Measurements from ENCODE around the gene SLC34A2. TPM values are rescaled to one million over a fixed set of nuclear protein-coding genes. Genes with fewer than 3 reads are reported as not detected.

SLC34A2 gene
- total and polyA plus RNA-seq, 2 of the 8 experiments (the other 6 are each of a cell fraction or from before 2014, with no cell fraction given): 2.2 to 2.9 TPM

DNA sequence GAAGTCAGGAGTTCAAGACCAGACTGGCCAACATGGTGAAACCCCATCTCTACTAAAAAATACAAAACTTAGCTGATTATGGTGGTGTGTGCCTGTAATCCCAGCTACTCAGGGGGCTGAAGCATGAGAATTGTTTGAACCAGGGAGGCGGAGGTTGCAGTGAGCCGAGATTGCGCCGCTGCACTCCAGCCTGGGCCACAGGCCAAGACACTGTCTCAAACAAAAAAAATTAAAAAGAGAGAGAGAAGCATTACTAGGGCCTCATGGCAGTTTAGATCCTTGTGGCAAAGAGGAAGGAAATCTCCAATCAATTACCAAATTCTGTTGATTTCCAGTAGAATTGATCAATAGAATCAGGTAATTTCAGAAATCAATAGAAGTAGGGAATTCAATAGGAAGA lies 16.8 kb upstream of the SLC34A2 start:
- Histone ChIP-seq H3K27me3 (replicated peaks in 1 of 4; ENCODE audit: control insufficient read depth in 3 of 4, extremely low read depth in 1 of 4, insufficient read depth in 3 of 4, low read length in 3 of 4) (no peaks in the 10 kb centered on the region; a peak in 1 of 7 replicates), H2BK12ac (ENCODE audit: low read depth, low read length) (no peak overlapping the region), H3K27ac (ENCODE audit: low read depth, low read length) (no peak overlapping the region), H2BK120ac (replicated peaks; ENCODE audit: low read depth, low read length) (no peak overlapping the region), H3K18ac (ENCODE audit: extremely low read depth, low read length) (no peak overlapping the region), H3K14ac (ENCODE audit: insufficient read length) (no peak overlapping the region), H3K23me2 (ENCODE audit: low read depth, low read length) (no peaks in the 10 kb centered on the region), H4K91ac (replicated peaks; ENCODE audit: insufficient read length, low read length) (no peak overlapping the region), H3K9ac (replicated peaks in 1 of 4; ENCODE audit: extremely low read depth in 1 of 4, low read depth in 3 of 4, low read length in 3 of 4) (no peak overlapping the region), H2AK5ac (ENCODE audit: low read depth, low read length) (no peak overlapping the region), H2BK15ac (ENCODE audit: low read length) (no peak overlapping the region), H2BK5ac (ENCODE audit: low read depth, low read length) (no peak overlapping the region), H3K4me2 (ENCODE audit: insufficient read depth in 1 of 2, low read depth in 2 of 2, low read length in 2 of 2) (no peak overlapping the region), H4K8ac (ENCODE audit: extremely low read depth, insufficient read depth, low read length) (no peak overlapping the region), H2AFZ (ENCODE audit: low read length) (no peak overlapping the region), H3K4ac (replicated peaks; ENCODE audit: insufficient read length, low read depth, low read length) (no peak overlapping the region), H3K23ac (ENCODE audit: insufficient read length) (no peak overlapping the region), H4K5ac (ENCODE audit: insufficient read length, low read depth, low read length) (no peak overlapping the region), H4K20me1 (replicated peaks in 1 of 2; ENCODE audit: control insufficient read depth in 1 of 2, insufficient read depth in 2 of 2, low read length in 2 of 2) (no peaks in the 10 kb centered on the region), H3K9me3 (ENCODE audit: insufficient read depth in 2 of 2, low read depth in 1 of 2, low read length in 1 of 2) (no peaks in the 10 kb centered on the region), H3K79me2 (ENCODE audit: control insufficient read depth in 1 of 2, insufficient read depth in 2 of 2, low read length in 2 of 2) (no peaks in the 10 kb centered on the region), H3K4me3 (ENCODE audit: extremely low read depth in 1 of 4, insufficient read depth in 2 of 4, low read depth in 3 of 4, low read length in 4 of 4) (no peak overlapping the region), H3K79me1 (ENCODE audit: low read depth, low read length) (no peaks in the 10 kb centered on the region), H3K56ac (replicated peaks; ENCODE audit: insufficient read length, low read depth, low read length) (no peak overlapping the region), H3K4me1 (replicated peaks in 1 of 4; ENCODE audit: control insufficient read depth in 3 of 4, insufficient read depth in 4 of 4, low read length in 3 of 4) (no peaks in the 10 kb centered on the region; a peak in 1 of 7 replicates), H3K36me3 (ENCODE audit: control insufficient read depth in 2 of 4, insufficient read depth in 4 of 4, low read length in 3 of 4) (no peaks in the 10 kb centered on the region), H2BK20ac (ENCODE audit: low read length) (no peak overlapping the region)
- WGBS, 2 experiments (ENCODE audit: extremely low coverage in 1 of 2, insufficient coverage in 1 of 2, insufficient read length in 1 of 2, insufficient replicate concordance in 2 of 2, low coverage in 1 of 2, low lambda C conversion rate in 2 of 2, missing lambda C conversion rate in 1 of 2): 95% methylated on average over 4 of the region's 4 CpGs; no CpG with 5 or more reads in 1 of the 2 experiments
- ChIA-PET CTCF (ENCODE audit: partially characterized antibody) (interaction anchor here (0.6 to 2.1 kb wide), 3 partner anchors 132 to 215 kb away, joined by 3 to 7 read pairs (median 4); no protein-coding TSS in a partner anchor), POLR2A (ENCODE audit: partially characterized antibody) (no interaction called here)
- FAIRE-seq (no peak), DNase-seq (ENCODE audit: low read depth in 1 of 2, low spot score in 2 of 2) (no peak)
- TF ChIP-seq RNF2 (IDR thresholded peaks at IDR 0.05; ENCODE audit: borderline replicate concordance, low read depth, low read length, missing control alignments, poor library complexity, severe bottlenecking): no peak
- no peak for TF ChIP-seq CREB1 (IDR thresholded peaks at IDR 0.05)
- no peak for TF ChIP-seq USF2 (IDR thresholded peaks at IDR 0.05; ENCODE audit: low read length)
- no peak for TF ChIP-seq ATF2 (IDR thresholded peaks at IDR 0.05; ENCODE audit: low read length)
- TF ChIP-seq ASH2L (IDR thresholded peaks at IDR 0.05; ENCODE audit: low read length): no peak
- TF ChIP-seq HDAC6 (IDR thresholded peaks at IDR 0.05; ENCODE audit: low read depth, low read length): no peak
- TF ChIP-seq BACH1 (IDR thresholded peaks at IDR 0.05; ENCODE audit: low read length): no peak
- TF ChIP-seq TAF7 (optimal IDR thresholded peaks at IDR 0.05; ENCODE audit: borderline replicate concordance, low read depth, low read length): no peak
- TF ChIP-seq JUN (IDR thresholded peaks at IDR 0.05; ENCODE audit: low read depth, low read length): no peak

Measured in H1 (cell line).